A673 (cell line): ENCODE measurements around the gene MID1.

ENCODE experiments used
- EZH2 ChIP-seq: fragments of 200-600 bp; sonication (generic); IDR thresholded peaks from 2 replicates; pipeline ENCODE4 v1.6.1; 2017; ENCODE audit warnings: borderline replicate concordance, low read depth, mild to moderate bottlenecking, mixed read lengths, antibody characterized with exemption, low read length; ENCODE audit not compliant: poor library complexity, severe bottlenecking
- TF ChIP-seq, protein P1 (sequence below): fragments of 300-800, 200-600 bp; sonication (generic); conservative IDR thresholded peaks from 2 replicates; pipeline ENCODE4 v1.5.1; 2017; ENCODE audit warnings: low read depth, mild to moderate bottlenecking, antibody characterized with exemption, low read length, moderate library complexity, mixed read lengths

DNA sequence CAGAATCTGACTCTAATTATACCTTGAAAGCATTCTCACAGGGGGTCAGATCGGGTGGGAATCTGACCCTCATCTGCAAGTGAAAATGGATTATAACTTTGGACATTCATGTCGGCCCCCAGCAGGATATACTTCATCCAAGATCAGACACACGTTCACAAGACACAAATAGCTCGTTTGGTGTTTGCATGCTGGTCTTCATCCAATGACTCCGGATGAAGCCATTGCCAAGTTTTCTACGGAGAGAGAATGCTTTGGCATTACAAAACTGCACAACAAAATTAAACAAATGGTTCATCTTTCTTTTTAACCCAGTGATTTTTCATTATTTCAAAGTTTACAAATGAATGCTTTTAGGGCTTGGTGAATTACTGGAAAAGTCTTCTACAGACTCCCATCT lies 105.5 kb downstream of the MID1 start:
- TF ChIP-seq EZH2, result no peak
- TF ChIP-seq, protein P1, sequence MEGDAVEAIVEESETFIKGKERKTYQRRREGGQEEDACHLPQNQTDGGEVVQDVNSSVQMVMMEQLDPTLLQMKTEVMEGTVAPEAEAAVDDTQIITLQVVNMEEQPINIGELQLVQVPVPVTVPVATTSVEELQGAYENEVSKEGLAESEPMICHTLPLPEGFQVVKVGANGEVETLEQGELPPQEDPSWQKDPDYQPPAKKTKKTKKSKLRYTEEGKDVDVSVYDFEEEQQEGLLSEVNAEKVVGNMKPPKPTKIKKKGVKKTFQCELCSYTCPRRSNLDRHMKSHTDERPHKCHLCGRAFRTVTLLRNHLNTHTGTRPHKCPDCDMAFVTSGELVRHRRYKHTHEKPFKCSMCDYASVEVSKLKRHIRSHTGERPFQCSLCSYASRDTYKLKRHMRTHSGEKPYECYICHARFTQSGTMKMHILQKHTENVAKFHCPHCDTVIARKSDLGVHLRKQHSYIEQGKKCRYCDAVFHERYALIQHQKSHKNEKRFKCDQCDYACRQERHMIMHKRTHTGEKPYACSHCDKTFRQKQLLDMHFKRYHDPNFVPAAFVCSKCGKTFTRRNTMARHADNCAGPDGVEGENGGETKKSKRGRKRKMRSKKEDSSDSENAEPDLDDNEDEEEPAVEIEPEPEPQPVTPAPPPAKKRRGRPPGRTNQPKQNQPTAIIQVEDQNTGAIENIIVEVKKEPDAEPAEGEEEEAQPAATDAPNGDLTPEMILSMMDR, result no peak
